CD4-positive, CD25-positive, alpha-beta regulatory T cell (primary cell): ENCODE measurements around the gene FNIP2. TPM values are rescaled to one million over a fixed set of nuclear protein-coding genes. Genes with fewer than 3 reads are reported as not detected.
"Not testable (repeated sequence)": the region's sequence is repeated elsewhere in the genome, so short reads cannot be mapped to it uniquely, and the experiment has no call there.

Experiments used
- ATAC-seq, 2 donors: fragments of 150-1000 bp; cut with Tn5 transposase; one replicate each; pipeline ENCODE4 v1.10.0; 2021; ENCODE audit warnings: low read depth in 2 of 2, moderate number of reproducible peaks in 2 of 2, moderate library complexity in 1 of 2
- DNase-seq, 3 donors: peaks; one replicate each; pipeline versions ENCODE4 v3.0.0 to v3.0.0-alpha.2; 2012 to 2022; ENCODE audit warnings: mixed read lengths in 1 of 3
- H3K27ac ChIP-seq: one replicate; pipeline ENCODE4 v1.7.0; 2013; ENCODE audit warnings: mild to moderate bottlenecking, low read length; ENCODE audit not compliant: insufficient read depth, poor library complexity, severe bottlenecking
- H3K27me3 ChIP-seq: one replicate; pipeline ENCODE4 v1.7.0; 2013; ENCODE audit warnings: low read length; ENCODE audit not compliant: control insufficient read depth, insufficient read depth
- H3K36me3 ChIP-seq: one replicate; pipeline ENCODE4 v1.7.0; 2013; ENCODE audit warnings: mild to moderate bottlenecking, low read length, moderate library complexity; ENCODE audit not compliant: control insufficient read depth, insufficient read depth
- H3K4me1 ChIP-seq: 2 replicates; pipeline ENCODE4 v1.7.0; 2013; ENCODE audit warnings: mild to moderate bottlenecking, low read length; ENCODE audit not compliant: insufficient read depth, control insufficient read depth, poor library complexity, severe bottlenecking
- H3K4me3 ChIP-seq: one replicate; pipeline ENCODE4 v1.7.0; 2013; ENCODE audit warnings: low read depth, mild to moderate bottlenecking, low read length, moderate library complexity
- H3K9me3 ChIP-seq, 2 experiments: 1 replicate in 1 of 2; 2 replicates in 1 of 2; pipeline ENCODE4 v1.7.0; 2013; ENCODE audit warnings: low read length in 2 of 2, mild to moderate bottlenecking in 1 of 2, moderate library complexity in 1 of 2; ENCODE audit not compliant: control insufficient read depth in 2 of 2
- H3K27ac Mint-ChIP-seq, 3 donors: one replicate each; pipeline ENCODE4 v1.8.0; 2020 to 2022; ENCODE audit warnings: mild to moderate bottlenecking in 3 of 3, mixed read lengths in 3 of 3, moderate library complexity in 2 of 3
- H3K27me3 Mint-ChIP-seq: one replicate; pipeline ENCODE4 v1.8.0; 2022; ENCODE audit warnings: mild to moderate bottlenecking, mixed read lengths
- H3K36me3 Mint-ChIP-seq: one replicate; pipeline ENCODE4 v1.8.0; 2020; ENCODE audit warnings: mixed read lengths
- H3K4me1 Mint-ChIP-seq, 4 donors: one replicate each; pipeline ENCODE4 v1.8.0; 2020 to 2022; ENCODE audit warnings: mixed read lengths in 4 of 4, mild to moderate bottlenecking in 1 of 4
- H3K4me3 Mint-ChIP-seq, 4 donors: one replicate each; pipeline ENCODE4 v1.8.0; 2020 to 2022; ENCODE audit warnings: mild to moderate bottlenecking in 4 of 4, mixed read lengths in 4 of 4, moderate library complexity in 3 of 4
- H3K9me3 Mint-ChIP-seq, 7 donors: one replicate each; pipeline ENCODE4 v1.8.0; 2020 to 2022; ENCODE audit warnings: mixed read lengths in 7 of 7, mild to moderate bottlenecking in 3 of 7, moderate library complexity in 2 of 7
- polyA plus RNA-seq, 4 donors: library from polyadenylated mRNA; unstranded; fragments of 300-500 nt; fragmentation: Illumina TruSeq; gene quantifications; one replicate each; pipeline ENCODE4 v1.2.3, GENCODE V29; 2021
- total RNA-seq: library from RNA; stranded (reverse); gene quantifications from one replicate; pipeline ENCODE4 v1.2.3, GENCODE V29; 2022

Gene FNIP2
- total and polyA plus RNA-seq, 5 donors from 2014 or later = 1.5 to 8.9 (median 2.3) TPM

DNA sequence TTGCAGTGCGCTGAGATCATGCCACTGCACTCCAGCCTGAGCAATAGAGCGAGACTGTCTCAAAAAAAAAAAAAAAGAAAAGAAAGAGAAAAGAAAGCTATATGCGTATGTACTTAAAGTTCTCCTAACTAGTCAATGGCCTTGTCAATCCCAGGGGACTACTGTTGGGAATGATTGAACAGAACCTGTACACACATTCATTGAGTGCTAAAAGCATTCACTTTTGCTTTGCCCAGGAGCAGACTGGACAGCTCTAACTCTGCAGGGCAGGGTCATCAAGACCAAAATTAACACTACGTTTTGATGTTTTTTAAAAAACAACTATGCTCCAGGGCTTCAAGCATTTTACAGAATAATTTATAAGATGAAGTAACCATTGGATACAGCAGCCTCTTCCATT is 106.2 kb downstream of the FNIP2 start:
- no peak overlapping the region for H3K27ac ChIP-seq
- no peaks in the 10 kb centered on the region for H3K27me3 ChIP-seq
- H3K4me3 ChIP-seq = no peak overlapping the region
- Mint-ChIP-seq H3K36me3 (peaks cover 32% of the 10 kb centered on the region), H3K27ac (no peak overlapping the region), H3K4me3 (no peak overlapping the region), H3K27me3 (no peaks in the 10 kb centered on the region), H3K4me1 (peaks cover 0 to 4% (median 2%) of the 10 kb centered on the region in 4 donors), H3K9me3 (peaks cover 0 to 4% (median 0%) of the 10 kb centered on the region in 7 donors)
- H3K36me3 ChIP-seq = peaks cover 6% of the 10 kb centered on the region
- H3K4me1 ChIP-seq = no peaks in the 10 kb centered on the region
- no peaks in the 10 kb centered on the region for H3K9me3 ChIP-seq
- ATAC-seq (no peak), DNase-seq (no peak)

DNA sequence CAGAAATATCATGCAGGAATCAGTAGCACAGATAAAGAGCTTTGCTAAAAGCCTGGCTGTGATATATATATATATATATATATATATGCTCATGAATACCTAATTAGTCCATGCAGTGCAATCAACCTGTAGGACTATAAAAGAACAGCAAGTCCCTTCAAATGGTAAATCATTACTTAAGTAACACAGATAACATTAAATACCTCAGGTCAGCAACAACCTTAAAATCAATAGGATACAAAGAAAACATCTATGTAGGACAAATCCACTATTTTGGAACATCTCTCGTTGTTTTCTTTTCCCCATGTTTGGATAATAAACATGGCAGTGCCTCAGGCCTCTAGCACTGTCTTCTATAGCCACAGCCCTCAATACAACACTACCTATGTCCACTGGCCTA is 106.6 kb downstream of the FNIP2 start:
- Mint-ChIP-seq H3K27me3 (no peaks in the 10 kb centered on the region), H3K36me3 (peaks cover 30% of the 10 kb centered on the region)

DNA sequence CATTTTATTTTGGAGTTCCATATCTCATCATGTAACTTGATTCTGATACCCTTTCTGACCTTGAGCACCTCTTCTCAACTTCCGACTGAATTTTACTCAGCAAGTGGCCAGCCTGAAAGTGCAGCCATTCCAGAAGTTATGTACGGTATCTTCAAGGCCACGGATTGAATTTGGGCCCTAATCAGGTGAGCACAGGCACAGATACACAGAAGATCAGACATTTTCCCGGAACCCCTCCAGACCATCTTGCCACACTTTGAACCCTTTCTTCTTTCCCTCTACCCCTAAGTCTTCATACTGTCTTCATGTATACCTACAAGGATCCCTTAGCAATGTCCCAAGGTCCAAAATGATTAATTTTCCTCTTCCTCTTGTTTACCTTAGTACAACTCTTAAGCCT is 108.2 kb downstream of the FNIP2 start:
- H3K27ac Mint-ChIP-seq = peak overlapping the region in 1 of 3 donors; percentile 1
- H3K4me3 Mint-ChIP-seq = no peak overlapping the region
- no peak for ATAC-seq
- Histone ChIP-seq H3K27ac (no peak overlapping the region), H3K4me3 (no peak overlapping the region), H3K9me3 (no peaks in the 10 kb centered on the region), H3K36me3 (peaks cover 6% of the 10 kb centered on the region), H3K4me1 (no peaks in the 10 kb centered on the region), H3K27me3 (no peaks in the 10 kb centered on the region)
- H3K4me1 Mint-ChIP-seq = peaks cover 0 to 4% (median 0%) of the 10 kb centered on the region in 4 donors
- H3K9me3 Mint-ChIP-seq = peaks cover 0 to 4% (median 2%) of the 10 kb centered on the region in 7 donors
- no peak for DNase-seq
- no peaks in the 10 kb centered on the region for H3K27me3 Mint-ChIP-seq
- H3K36me3 Mint-ChIP-seq = peaks cover 30% of the 10 kb centered on the region

More for the DNA sequence above, 106.6 kb downstream of the FNIP2 start:
- Histone ChIP-seq H3K9me3 (no peaks in the 10 kb centered on the region), H3K36me3 (peaks cover 6% of the 10 kb centered on the region), H3K4me3 (no peak overlapping the region), H3K27ac (no peak overlapping the region), H3K27me3 (no peaks in the 10 kb centered on the region), H3K4me1 (no peaks in the 10 kb centered on the region)
- Mint-ChIP-seq H3K9me3 (peaks cover 0 to 4% (median 2%) of the 10 kb centered on the region in 7 donors), H3K4me3 (no peak overlapping the region), H3K4me1 (peaks cover 0 to 4% (median under 1%) of the 10 kb centered on the region in 4 donors), H3K27ac (no peak overlapping the region)
- DNase-seq = no peak
- ATAC-seq = no peak

DNA sequence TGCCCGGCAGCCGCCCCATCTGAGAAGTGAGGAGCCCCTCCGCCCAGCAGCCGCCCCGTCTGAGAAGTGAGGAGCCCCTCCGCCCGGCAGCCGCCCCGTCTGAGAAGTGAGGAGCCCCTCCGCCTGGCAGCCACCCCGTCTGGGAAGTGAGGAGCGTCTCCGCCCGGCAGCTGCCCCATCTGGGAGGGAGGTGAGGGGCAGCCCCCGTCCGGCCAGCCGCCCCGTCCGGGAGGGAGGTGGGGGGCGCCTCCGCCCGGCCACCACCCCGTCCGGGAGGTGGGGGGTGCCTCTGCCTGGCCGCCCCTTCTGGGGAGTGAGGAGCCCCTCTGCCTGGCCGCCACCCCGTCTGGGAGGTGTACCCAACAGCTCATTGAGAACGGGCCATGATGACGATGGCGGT is 113.3 kb downstream of the FNIP2 start:
- H3K27me3 ChIP-seq, H3K4me3 ChIP-seq, H3K27me3 Mint-ChIP-seq, H3K36me3 ChIP-seq, H3K9me3 ChIP-seq, DNase-seq, H3K4me1 ChIP-seq, H3K4me3 Mint-ChIP-seq, H3K27ac ChIP-seq, ATAC-seq, H3K9me3 Mint-ChIP-seq, H3K4me1 Mint-ChIP-seq: not testable (repeated sequence)
- peaks cover 25% of the 10 kb centered on the region for H3K36me3 Mint-ChIP-seq
- H3K27ac Mint-ChIP-seq = peak overlapping the region in 1 of 3 donors; percentile 27

DNA sequence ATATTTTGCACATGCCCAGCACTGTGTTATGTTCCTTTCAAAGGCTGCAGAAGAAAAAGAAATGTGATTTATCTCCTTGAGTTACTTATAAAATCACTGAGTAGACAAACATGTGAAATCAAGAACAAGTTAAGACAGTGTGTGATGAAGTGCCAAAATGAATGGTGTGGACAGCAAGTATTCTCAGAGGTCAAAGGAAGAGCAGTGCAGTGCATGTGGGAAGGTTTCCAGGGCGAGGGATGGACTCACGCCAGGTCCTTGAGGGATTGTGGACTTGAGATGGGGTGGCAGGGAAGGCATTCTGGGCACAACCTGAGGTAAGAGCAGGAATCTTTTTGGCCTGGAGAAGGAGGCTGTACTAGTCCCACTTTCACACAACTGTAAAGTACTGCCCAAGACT is 115.5 kb downstream of the FNIP2 start:
- Histone ChIP-seq H3K27me3 (no peaks in the 10 kb centered on the region), H3K9me3 (no peaks in the 10 kb centered on the region), H3K4me1 (no peaks in the 10 kb centered on the region), H3K27ac (no peak overlapping the region), H3K36me3 (no peaks in the 10 kb centered on the region), H3K4me3 (no peak overlapping the region)
- Mint-ChIP-seq H3K36me3 (peaks cover 14% of the 10 kb centered on the region), H3K27ac (no peak overlapping the region), H3K4me3 (no peak overlapping the region), H3K9me3 (peaks cover 0 to 7% (median 0%) of the 10 kb centered on the region in 7 donors), H3K27me3 (no peaks in the 10 kb centered on the region), H3K4me1 (no peaks in the 10 kb centered on the region)
- no peak for ATAC-seq
- no peak for DNase-seq

DNA sequence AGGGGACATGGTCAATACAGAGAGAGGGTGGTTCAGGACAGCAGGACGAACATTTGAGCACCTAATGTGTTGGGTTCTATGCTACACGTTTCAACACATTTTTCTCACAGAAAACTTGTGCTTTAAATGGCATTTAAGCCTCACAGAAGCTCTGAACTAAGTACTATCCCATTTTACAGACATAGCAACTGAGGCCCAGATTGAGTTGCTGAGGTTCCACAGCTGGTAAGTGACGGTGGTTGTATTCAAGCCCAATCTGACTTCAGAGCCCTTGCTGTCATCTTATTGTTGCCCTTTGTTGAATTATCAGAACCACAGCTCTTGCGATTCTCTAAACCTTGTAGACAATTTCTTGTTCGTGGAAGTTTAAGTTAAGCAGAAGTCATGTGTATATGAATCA is 116.7 kb downstream of the FNIP2 start:
- Mint-ChIP-seq H3K27ac (no peak overlapping the region), H3K9me3 (peaks cover 0 to 4% (median 0%) of the 10 kb centered on the region in 7 donors), H3K27me3 (no peaks in the 10 kb centered on the region), H3K36me3 (peaks cover 14% of the 10 kb centered on the region), H3K4me1 (no peaks in the 10 kb centered on the region), H3K4me3 (no peak overlapping the region)
- ATAC-seq = no peak
- no peak for DNase-seq
- Histone ChIP-seq H3K4me1 (no peaks in the 10 kb centered on the region), H3K9me3 (no peaks in the 10 kb centered on the region), H3K4me3 (no peak overlapping the region), H3K27me3 (no peaks in the 10 kb centered on the region), H3K27ac (no peak overlapping the region), H3K36me3 (no peaks in the 10 kb centered on the region)

DNA sequence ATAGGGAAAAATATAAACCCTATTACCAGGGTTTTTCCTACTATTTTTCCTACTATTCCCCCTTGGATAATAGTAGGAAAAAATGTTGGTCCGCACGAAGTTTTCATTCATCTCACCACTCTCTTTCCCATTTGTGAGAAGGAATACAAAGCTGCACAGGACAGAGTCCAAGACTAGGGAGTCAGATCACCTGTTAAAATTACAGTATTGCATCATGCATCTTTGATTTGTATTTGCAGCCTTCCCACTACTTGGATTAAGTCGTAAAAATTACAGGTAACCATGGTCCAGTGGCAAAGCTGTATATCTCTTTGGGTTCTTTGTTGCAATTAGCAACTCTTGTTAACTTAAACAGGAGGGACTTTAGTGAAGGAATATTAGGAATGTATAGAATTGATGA is 121.5 kb downstream of the FNIP2 start:
- Mint-ChIP-seq H3K27ac (no peak overlapping the region), H3K9me3 (peaks cover 0 to 2% (median 0%) of the 10 kb centered on the region in 7 donors), H3K36me3 (peaks cover 19% of the 10 kb centered on the region), H3K4me1 (peaks cover 0 to 4% (median 2%) of the 10 kb centered on the region in 4 donors), H3K27me3 (no peaks in the 10 kb centered on the region), H3K4me3 (no peak overlapping the region)
- no peak for ATAC-seq
- Histone ChIP-seq H3K27me3 (no peaks in the 10 kb centered on the region), H3K4me1 (no peaks in the 10 kb centered on the region), H3K4me3 (no peak overlapping the region), H3K36me3 (peaks cover 5% of the 10 kb centered on the region), H3K9me3 (no peaks in the 10 kb centered on the region), H3K27ac (no peak overlapping the region)
- DNase-seq = no peak

DNA sequence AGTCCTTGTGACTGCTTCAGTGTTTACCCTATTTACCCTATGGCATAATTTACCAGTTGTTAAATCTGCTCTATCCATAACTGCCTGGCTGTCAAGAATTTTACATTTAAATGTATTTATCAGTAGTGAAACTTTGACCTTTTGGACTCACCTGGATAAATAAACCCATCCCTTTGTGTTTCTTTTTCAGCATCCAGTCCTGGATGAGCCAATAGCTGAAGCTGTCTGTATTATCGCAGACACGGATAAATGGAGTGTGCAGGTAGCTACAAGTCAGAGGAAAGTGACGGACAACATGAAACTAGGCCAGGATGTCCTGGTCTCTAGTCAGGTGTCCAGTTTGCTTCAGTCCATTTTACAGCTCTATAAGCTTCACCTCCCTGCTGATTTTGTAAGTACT is 122.4 kb downstream of the FNIP2 start:
- H3K9me3 ChIP-seq = no peaks in the 10 kb centered on the region
- Mint-ChIP-seq H3K27me3 (no peaks in the 10 kb centered on the region), H3K27ac (no peak overlapping the region), H3K36me3 (peaks cover 27% of the 10 kb centered on the region), H3K9me3 (peaks cover 0 to 2% (median 0%) of the 10 kb centered on the region in 7 donors), H3K4me1 (peaks cover 0 to 6% (median 4%) of the 10 kb centered on the region in 4 donors), H3K4me3 (no peak overlapping the region)
- DNase-seq = no peak
- no peak overlapping the region for H3K27ac ChIP-seq
- no peaks in the 10 kb centered on the region for H3K4me1 ChIP-seq
- no peak for ATAC-seq
- no peaks in the 10 kb centered on the region for H3K27me3 ChIP-seq
- peaks cover 5% of the 10 kb centered on the region for H3K36me3 ChIP-seq
- no peak overlapping the region for H3K4me3 ChIP-seq
